DMS114 treated with DMSO at 0.1 percent for 48 hours (cell line): ENCODE data around the gene THSD1.

Source experiments
- DNase-seq: peaks from one replicate; lab custom pipeline; 2025; ENCODE audit not compliant: unreplicated experiment; lab: John Stamatoyannopoulos, UW

The THSD1 gene, protein sequence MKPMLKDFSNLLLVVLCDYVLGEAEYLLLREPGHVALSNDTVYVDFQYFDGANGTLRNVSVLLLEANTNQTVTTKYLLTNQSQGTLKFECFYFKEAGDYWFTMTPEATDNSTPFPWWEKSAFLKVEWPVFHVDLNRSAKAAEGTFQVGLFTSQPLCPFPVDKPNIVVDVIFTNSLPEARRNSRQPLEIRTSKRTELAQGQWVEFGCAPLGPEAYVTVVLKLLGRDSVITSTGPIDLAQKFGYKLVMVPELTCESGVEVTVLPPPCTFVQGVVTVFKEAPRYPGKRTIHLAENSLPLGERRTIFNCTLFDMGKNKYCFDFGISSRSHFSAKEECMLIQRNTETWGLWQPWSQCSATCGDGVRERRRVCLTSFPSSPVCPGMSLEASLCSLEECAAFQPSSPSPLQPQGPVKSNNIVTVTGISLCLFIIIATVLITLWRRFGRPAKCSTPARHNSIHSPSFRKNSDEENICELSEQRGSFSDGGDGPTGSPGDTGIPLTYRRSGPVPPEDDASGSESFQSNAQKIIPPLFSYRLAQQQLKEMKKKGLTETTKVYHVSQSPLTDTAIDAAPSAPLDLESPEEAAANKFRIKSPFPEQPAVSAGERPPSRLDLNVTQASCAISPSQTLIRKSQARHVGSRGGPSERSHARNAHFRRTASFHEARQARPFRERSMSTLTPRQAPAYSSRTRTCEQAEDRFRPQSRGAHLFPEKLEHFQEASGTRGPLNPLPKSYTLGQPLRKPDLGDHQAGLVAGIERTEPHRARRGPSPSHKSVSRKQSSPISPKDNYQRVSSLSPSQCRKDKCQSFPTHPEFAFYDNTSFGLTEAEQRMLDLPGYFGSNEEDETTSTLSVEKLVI

GRCh38 chr13:52405767-52406494 is at the start of gene THSD1:
THSD1 (minus strand) TSS chr13:52406172; CDS start chr13:52402600, 3,572 bp downstream.
- DNase-seq = no peak

DNA sequence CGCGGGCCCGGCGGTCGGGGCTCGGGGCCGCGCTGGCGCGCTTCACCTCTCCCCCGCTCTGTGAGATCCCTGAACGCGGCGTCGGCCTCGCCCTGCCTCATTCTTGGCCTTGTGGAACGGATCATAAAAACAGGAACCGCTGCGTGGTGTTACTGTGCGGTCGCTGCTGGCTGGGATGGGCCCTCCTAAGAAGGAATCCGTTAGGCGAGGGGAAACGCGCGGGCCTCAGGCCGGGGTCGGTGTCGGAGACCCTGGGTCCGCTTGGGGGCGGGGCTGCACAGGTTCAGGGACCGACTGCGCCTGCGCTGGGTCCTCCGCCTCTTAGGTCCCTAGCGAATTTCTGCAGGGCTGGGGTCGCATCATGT is 49.7 kb upstream of the THSD1 start:
- peak; percentile 7 for DNase-seq

- DNase-seq = peak; percentile 89
Measured at GRCh38 chr13:52454820-52455676, 49.1 kb upstream of the THSD1 start, which contains the start of gene CKAP2. CKAP2 (plus strand) TSS chr13:52455478; CDS start chr13:52455557, 79 bp downstream.

DNA sequence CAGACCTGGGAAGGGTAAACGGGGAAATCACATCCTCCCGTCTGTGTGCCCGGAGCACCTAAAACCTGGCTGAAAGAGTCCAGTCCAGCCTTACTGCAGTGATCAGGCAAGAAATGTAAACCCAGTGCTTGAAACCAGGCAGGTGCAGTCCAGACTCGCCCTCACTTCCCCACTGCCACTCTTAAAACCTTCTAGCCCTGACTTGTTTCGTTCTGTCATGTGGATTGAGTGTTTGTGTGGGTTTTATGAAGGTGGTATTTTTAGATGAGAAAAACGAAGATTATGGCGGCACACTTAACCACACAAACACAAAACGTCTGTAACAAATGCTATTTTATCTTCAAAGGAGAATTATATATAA is 48.5 kb upstream of the THSD1 start:
- DNase-seq = no peak

DNA sequence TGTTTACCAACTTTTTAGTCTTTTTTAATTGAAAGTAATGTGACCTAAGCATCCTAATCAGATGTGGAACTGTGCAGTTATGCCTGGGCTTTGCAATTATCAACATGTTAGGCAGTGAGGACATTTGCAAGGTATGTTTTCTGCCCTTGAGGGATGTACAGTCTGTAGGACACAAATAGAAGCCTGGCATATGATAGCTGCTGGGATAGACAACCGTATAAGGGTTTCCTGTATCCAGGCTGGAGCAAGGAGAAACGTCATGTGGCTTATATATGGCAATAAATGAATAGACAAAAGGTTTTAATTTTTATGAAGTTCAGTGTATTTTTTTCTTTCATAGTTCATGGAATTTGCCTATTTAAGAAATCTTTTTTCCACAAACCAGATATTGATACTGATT is 46.5 kb upstream of the THSD1 start:
- DNase-seq = no peak

- no peak for DNase-seq
Measured at GRCh38 chr13:52451135-52451804, 45.3 kb upstream of the THSD1 start.

GRCh38 chr13:52450793-52451116 is 44.8 kb upstream of the THSD1 start:
- no peak for DNase-seq

- DNase-seq = peak; percentile 73
Measured at GRCh38 chr13:52450012-52450792, 44.2 kb upstream of the THSD1 start, which contains the start of gene VPS36. VPS36 (minus strand) TSS chr13:52450634; CDS start chr13:52450594, 40 bp downstream.

- DNase-seq = no peak
Measured at GRCh38 chr13:52449331-52450011, 43.5 kb upstream of the THSD1 start.

DNA sequence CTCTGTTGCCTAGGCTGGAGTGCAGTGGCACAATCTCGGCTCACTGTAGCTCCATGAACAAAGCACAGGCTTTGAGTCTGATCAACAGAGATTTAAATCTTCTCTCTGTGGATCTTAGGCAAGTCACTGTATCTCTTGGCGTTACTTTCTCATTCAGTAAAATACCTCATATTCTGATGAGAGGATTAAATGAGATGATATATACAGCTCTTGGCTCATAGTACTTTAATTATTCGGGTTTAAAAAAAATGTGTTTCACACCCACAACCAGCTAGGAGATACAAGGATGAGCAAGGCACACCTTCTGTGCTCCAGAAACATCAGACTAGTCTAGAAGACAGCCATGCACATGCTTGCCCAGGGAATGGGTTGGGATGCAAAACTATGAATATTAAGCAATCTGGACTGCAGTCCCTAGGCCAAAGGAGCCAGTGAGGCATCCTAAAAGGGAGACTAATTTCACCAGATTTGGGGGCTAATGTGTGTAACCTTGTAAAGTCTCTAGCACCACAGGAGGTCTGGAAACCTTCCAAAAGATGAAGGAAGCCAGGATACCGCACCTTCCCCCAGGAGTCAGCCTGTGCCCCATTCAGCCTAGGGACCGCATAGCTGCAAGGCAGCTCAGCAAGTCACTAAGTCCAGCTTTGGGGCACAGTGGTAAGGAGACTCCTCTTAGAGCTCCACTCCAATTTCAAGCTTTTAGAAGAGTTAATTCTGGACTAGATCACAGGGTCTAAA is 42.0 kb upstream of the THSD1 start:
- DNase-seq = peak; percentile 0

GRCh38 chr13:52447354-52447753 is 41.4 kb upstream of the THSD1 start:
- DNase-seq = no peak

DNA sequence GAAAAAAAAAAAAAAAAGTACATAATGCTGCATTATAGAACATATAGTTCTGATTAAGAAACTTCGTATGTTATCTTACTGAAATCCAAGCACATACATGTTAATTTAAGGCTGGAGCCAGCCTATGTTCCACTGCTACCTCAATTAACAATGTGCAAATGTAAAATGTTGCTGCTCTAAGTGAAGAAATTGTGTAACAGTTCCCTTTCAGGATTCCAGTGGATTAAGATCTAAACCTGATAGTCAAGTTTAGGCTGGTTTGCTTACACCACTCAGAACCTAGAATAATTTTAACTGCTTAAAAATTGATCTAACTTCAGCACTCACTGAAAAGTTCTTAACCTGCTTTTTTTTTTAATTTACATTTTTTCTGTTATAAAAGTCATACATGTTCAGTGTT is 40.3 kb upstream of the THSD1 start:
- no peak for DNase-seq

- DNase-seq = no peak
Measured at GRCh38 chr13:52432456-52432855, 26.5 kb upstream of the THSD1 start.

- no peak for DNase-seq
Measured at GRCh38 chr13:52428295-52428694, 22.3 kb upstream of the THSD1 start.

GRCh38 chr13:52421216-52421615 is 15.2 kb upstream of the THSD1 start:
- no peak for DNase-seq

DNA sequence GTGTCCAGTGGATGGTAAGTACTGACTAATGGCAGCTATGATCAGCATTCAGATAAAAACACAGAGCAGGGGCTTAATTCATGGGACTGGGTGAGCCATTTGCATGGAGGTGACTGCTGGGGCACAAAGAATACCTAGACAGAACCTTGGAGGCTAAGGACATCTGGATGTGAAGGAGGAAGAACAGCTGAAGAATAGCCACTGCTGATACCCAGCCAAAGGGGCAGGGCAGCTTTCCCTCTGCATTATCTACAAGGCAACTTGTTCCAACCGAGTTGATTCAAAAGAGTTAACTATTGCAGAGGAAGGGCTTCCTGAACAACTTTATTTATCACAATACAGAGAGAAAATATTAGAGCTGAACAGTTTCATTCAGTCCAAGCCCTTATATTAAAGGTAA is 13.1 kb upstream of the THSD1 start:
- no peak for DNase-seq

DNA sequence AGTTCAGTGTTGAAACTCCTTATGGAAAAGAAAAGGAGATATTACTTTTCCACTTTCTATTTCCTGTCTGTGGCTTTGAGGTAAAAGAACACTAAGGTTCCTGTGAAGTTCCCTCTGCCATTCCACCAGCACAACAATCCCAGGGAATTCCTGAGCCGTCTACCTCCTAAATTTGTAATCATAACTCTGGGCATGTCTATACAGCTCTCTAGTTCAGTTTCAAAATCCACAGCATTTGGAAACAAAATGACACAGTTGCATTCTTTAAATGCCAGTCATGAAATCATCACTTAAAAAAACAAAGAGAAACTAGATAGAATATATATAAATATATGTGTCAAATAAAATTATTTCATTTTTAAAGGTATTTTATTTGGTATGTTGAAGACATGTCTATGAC is 9.0 kb upstream of the THSD1 start:
- no peak for DNase-seq

DNA sequence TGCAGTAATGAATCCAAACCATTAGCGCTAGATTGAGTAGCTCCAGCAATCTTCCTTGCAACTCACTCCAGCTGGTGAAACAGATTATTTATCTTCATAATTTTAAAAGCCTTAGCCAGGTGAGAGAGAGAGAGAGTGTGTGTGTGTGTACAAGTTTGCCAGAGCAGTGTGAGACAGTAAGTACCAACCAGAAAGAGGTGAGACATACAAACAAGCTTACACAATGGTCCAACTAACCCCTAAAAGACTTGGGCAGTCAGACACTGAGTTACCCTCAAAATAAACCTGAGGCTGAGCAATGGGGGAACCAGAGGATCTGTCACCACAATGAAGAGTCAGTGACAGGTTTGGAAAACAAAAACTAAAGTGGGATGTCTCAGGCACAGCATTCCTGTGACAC is 8.1 kb upstream of the THSD1 start:
- DNase-seq = no peak
